DMS114 treated with DMSO at 0.1 percent for 48 hours (cell line): ENCODE measurements around the gene CTR9.
A peak's percentile ranks its signal among the peaks of the same experiment; 100 is the strongest.

Experiments
- DNase-seq: peaks from one replicate; lab custom pipeline; 2025; ENCODE audit not compliant: unreplicated experiment; lab: John Stamatoyannopoulos, UW

CTR9 gene

DNA sequence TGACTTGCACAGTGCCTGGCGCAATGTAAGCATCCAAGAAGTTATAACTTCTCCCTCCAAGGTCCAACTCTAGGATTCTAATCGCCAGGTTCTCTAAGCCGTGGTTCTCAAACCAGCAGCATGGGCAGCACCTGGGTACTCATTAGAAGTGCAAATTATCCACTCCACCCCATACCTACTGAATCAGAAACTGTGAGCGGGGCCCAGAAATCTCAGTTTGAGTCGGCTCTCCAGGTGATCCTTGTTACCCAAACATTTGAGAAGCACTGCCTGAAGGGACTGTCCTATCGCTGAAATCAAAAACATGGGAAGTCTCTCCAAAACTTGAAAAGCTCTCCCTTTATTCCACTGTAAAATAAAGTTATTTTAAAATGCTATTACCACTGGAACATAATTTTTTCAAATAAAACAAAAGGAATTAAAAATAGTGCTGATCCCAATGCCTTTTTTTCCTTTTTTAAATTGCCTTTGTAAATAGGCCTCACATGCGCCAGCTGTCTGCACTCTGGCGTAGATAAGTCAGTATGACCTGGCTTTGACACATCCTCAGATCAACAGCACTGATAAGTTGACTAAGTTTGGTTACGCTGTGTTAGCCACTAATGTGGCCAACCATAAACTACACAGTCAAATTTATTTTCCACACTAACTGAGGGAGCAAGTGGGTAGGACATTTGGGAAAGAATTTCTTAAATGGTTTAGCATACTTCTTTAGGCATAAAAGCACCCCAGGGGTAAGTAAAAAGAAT, 8.4 kb upstream of the CTR9 start:
- no peak for DNase-seq

DNA sequence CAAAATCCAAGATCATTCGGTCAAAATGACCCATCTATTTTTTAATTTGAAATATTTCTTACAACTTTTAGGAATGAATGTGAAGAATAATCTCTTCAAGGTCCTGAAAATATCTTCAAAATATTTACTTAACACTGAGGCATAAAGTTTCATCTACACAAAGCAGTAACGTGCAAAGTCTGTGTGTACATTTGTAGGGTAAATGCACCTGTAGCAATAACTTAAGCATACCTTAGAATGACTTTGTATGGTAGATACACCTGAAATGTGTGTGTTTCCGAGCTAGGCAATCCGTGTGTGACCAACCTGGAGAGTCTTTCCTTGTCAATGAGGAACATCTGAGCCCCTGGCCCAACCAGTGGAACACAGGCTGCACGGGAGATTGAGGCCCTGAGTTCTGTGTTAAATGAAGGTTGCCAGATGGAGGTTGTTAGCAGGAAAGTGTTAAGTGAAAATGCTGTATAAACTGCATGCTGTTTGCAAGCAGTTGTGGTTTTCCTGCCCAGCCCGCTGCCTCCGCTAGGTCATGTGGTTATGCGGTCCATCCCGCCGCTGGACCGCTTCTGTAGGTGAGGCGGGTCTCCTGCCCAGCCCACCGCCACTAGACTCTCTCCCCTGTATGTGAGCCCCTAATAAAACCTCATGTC, 7.6 kb upstream of the CTR9 start:
- DNase-seq = no peak

DNA sequence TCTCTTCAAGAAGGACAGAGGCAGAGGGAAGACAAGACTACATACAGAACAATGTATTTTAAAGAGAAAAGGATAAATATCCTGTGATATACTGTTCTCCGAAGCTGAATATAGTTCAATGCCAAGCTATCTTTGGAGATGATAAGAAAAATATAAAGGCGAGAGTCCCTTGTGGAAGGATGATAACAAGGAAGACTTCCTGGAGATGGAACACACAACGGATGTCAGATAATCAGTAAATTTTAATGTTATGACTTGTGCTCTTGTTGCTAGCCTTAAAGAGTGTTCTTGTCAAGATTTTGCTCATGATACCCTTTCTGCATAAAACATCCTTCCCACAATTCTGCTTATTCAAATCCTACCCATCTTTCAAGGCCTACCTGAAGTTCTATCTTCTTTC, 6.8 kb upstream of the CTR9 start:
- no peak for DNase-seq

DNA sequence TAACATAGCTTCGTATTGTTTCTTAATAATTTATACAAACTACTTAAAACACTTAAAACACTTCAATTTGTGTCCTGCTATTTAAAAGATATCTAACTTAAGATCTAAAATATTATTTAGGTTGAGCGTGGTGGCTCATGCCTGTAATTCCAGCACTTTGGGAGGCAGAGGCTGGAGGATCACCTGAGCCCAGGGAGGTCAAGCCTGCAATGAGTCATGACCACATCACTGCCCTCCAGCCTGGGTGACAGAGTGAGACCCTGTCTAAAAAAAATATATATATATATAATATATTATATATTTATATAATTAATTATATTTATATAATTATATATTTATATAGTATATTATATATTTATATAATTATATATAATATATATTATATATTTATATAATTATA, 4.2 kb upstream of the CTR9 start:
- DNase-seq = no peak

DNA sequence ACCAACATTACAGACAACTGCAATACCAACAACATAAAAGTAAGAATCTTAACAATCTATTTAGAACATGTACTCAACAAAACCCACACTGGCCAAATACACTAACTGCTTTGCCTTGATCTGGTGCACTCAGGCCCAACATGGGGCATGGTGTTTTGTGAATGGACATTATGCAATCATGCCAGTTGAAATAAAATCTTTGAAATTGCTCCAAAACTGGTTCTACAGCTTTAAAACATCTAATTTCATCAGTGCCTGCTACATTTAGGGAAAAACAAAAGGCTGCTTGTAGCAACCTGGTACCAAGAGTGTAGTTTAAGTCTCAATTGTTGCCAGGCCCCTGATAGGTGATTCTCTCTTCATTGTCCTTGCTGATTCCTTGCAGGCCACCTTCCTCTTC, 3.3 kb upstream of the CTR9 start:
- no peak for DNase-seq

DNA sequence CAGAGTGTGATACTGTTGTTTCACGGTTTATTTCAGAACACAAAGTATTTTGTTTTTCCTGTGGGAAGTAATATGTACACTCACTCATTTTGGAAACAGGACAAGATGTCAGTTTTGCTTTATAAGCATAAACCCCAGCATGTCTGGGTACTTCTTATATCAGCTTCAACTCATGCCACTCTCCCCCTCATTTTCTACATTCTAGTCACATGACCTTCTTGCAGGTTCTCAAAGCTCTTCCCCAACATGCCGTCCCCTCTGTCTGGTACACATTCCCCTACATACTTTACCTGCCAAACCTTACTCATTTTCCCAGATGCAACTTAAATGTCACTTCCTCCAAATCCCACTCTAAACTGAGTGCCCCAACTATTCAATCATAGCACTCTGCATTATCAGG, 1.6 kb upstream of the CTR9 start:
- DNase-seq = no peak

DNA sequence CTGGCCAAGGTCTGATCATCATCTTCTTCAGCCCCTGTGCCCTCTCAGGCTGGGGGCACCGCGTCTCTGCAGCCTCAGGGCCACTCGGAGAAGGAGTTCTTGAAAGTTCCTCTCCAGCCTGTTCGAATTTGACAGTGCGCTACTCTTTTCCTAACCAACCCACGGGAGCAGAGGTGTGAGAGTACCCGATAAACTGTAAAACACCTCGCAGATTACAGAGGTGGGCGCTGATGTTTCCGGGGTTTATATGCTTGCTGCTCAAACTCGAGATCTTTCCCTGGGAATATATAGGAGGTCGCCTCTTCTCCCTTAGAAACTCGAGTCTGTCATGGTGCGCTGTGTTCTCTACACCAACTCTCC, 515 bp downstream of the CTR9 start:
- DNase-seq = no peak

DNA sequence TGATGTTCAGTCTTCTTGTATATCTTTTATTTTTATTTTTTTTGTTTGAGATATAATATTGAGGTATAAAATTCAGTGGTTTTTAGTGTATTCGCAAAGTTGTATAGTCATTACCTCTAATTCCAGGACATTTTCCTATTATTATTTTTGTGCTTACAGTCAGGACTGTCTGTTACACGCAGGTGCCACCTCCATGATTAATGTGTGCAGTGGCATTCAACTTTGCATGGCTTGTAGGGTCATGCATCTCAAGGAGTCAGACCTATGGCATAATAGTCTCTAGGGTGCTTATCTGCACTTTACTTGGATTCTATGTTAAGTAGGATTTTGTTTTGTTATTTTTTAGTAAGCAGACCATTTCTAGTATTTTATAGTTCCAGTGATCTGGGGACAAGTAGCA, 1.0 kb downstream of the CTR9 start:
- no peak for DNase-seq

DNA sequence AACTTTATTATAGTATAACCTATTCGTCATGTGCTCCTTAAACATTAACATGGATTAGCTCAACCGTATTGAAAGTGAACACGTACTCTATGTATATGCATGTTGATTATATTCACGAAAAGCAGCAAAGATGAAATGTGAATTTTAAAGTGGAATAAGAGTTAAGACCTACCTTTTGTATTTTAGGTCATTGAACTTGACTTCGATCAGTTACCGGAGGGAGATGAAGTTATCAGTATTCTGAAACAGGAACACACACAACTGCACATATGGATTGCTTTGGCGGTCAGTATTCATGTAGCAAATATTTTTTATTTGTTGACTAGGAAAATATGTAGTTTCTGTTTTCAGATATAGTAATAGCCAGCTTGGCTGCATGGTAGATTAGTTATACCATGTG, 1.4 kb downstream of the CTR9 start:
- no peak for DNase-seq

DNA sequence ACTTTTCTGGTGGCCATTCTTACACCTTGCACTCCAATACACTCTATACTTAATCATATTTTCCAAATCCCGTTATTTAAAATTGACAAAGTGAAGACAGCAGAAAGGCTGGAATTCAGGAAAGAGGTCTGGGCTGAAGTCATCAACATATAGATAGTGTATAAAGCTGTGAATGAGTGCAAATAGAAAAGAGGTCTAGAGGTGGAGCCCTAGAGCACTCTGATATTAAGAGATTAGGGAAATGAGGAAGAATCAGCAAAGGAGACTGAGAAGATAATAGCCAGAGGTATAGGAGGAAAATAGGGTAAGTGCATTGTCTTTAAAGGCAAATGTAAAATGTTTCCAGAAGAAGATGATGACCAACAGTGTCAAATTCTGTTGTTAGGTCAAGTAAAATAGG, 7.9 kb downstream of the CTR9 start:
- DNase-seq = no peak

DNA sequence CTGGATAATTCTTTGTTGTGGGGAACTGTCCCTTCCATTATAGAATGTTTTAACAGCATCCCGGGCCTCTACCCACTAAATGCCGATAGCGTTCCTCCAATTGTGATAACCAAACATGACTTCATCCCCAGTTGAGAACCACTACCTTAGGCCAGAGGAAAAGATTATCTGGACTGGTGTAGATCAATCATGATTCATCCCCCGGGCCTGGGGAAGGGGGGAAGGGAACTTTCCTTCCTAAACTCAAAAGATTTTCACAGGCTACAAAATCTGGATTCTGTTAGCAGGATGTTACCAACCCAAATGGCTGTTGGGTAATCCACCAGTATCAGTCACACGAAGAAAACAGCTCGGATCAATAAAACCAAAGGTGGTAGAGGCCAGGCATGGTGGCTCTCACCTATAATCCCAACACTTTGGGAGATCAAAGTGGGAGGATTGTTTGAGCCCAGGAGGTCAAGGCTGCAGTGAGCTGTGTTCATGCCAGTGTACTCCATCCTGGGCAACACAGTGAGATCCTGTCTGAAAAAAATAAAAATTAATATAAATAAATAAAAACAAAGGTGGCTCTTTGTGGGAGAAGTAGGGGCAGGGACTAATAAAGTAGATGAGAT, 10.1 kb downstream of the CTR9 start:
- DNase-seq = no peak

DNA sequence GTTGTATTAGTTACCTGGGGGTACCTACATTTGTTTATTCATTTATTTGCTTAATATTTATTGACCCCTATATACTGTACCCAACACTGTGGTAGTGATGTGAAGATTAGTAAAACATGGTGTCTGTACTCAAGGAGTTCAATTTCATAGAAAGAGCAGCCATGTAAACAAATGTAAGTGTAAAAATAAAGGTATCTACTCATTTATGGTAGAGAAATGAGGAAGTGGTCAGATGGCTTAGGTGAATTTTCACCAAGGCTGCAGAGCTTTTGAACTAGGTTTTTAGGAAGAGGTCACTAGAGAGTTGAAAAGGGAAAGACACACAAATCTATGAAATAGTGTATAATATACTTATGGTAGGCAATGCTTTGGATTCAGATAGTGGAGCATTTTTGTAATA, 11.1 kb downstream of the CTR9 start:
- no peak for DNase-seq

DNA sequence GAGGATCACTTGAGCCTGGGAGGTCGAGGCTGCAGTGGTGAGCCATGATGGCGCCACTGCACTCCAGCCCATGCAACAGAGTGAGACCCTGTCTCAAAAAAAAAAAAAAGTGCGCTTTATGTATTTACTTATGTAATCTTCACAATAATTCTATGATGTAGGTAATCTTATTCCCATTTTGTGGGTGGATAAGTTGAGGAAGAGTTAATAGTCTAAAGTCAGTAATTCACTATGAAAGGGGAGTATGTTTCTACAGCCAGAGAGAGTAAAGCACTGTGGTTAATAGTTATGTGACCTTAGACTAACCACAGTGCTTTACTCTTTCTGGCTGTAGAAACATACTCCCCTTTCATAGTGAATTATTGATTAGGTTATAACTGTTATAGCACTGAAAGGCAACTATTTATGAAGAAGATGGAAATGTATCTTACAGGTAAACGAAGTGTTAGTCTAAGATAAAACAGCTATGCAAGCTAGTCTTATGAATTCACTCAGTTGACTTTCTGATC, 11.9 kb downstream of the CTR9 start:
- no peak for DNase-seq

DNA sequence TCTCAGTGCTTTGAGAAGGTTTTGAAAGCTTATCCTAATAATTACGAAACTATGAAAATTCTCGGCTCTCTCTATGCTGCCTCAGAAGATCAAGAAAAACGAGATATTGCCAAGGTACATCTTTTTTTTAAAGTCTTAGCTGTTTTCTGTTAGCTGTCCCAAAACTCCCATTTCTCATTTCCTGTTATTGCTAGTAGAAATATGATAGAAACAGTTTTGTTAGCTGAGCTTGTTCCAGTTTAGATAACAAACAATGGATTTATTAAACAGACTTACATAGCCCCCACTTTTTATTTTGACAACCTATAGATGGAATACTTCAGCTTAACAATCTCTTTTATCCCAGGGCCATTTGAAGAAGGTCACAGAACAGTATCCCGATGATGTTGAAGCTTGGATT, 12.7 kb downstream of the CTR9 start:
- DNase-seq = no peak

DNA sequence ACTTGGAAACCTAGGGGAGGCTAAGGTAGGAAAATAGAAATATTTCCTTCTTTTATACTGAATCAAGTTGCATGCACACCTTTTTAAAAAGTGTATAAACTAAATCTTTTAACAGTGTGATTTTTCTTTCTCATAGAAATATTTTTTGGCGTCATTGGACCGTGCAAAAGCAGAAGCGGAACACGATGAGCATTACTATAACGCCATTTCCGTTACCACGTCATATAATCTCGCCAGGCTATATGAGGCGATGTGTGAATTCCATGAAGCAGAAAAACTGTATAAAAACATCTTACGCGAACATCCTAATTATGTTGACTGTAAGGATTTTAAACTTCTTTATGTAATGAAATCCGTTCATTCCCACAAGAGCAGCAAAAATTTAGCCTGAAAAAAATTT, 13.4 kb downstream of the CTR9 start:
- DNase-seq = no peak

DNA sequence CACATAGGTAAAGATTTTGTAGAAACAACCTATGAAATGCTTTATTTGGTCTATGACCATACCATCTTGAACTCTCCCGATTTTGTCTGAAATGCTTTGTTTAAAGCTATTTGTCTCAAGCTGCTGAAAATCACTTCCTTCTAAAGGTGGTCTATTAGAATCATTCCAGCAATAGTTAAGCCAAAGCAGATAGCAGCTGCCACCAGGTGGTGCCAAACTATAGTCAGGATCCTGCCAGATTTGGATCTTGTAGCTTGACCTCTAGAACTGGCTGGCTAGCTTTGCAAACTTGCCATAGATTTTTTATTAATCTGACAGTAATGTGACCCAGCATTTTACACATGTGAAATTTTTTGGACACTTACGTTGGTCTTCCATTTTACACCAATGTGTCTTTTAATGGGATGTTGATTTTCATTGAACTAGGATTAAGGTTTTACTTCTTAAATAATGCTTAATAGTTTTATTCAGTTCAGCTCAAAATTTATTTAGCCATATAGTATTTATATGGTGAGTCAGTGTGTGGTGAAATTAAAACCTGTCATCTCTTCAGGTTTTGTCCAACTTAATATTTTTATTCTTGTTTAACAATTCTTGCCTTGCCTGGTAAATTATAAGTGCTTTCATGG, 19.7 kb downstream of the CTR9 start:
- DNase-seq = peak; percentile 14

DNA sequence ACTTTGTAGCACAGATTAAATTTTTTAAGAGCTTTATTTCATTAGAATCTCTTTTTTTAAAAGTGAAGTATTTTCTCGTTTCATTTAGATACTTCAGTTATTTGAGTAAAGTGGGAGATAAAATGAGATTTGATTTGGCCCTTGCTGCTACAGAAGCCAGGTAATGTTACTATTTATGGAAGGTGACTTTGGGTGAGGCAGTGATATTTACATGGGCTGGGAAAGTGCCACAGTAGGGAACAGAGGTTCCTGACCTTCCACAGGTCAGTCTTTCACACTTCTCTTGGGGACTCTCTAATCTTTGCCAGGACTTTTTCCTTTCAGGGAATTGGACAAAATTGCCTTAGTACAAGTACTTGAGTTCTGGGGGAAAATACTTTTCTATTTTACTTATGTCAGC, 20.4 kb downstream of the CTR9 start:
- DNase-seq = no peak

DNA sequence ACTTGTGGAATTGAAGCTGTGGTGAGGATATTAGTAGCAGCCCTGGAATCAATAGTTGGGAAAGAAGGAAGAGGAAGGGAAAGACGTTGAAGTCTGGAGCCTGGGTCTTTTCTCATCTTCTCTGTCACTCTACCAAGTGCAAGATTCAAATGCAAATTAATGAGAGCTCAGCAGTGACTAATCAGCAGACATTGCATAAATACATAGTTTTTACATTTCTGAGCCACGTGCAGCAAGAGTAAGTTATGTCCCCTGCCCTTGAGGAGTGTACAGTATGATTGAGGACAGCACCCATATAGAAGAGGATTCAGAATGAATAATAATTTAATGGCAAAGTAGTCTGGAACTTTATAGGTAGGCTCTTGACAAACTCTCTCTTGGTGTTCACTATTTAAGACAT, 23.8 kb downstream of the CTR9 start:
- no peak for DNase-seq

DNA sequence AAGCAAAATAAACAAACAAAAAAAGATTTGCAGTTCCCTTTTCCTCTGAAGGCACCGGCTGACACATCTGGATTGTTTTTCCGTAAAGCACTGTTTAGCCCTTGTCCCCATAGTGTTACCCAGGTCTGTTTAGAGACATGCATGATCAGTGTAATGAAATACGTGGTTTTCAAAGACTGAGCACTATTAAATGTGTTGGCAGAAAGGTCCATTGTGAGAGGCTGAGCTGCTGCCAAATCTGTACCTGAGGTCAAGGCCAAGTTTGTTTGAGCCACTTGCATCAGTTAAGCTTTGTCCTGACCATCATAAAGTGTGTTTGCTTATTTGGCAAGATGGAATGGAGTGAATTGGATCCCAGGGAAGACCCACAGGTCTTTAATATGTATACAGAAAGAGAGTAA, 26.3 kb downstream of the CTR9 start:
- DNase-seq = no peak

DNA sequence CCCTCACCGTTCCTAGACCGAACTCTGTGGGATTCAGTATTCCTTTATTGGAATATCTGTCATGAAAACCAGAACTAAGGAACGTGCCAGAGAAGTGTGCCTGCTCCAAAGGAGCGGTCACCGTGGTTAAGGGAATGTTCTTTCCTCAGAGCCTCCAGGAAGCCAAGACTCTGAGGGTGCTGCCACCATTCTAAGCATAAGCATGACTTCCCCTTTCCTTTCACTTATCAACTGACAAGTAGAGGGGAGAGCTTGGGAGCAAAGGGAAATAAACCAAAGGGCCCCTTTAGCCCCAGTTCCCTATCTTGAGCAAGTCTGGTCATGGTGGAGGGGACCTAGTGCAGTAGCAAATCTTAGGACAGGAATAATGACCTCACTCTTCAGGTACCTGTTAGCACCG, 26.8 kb downstream of the CTR9 start:
- DNase-seq = no peak

DNA sequence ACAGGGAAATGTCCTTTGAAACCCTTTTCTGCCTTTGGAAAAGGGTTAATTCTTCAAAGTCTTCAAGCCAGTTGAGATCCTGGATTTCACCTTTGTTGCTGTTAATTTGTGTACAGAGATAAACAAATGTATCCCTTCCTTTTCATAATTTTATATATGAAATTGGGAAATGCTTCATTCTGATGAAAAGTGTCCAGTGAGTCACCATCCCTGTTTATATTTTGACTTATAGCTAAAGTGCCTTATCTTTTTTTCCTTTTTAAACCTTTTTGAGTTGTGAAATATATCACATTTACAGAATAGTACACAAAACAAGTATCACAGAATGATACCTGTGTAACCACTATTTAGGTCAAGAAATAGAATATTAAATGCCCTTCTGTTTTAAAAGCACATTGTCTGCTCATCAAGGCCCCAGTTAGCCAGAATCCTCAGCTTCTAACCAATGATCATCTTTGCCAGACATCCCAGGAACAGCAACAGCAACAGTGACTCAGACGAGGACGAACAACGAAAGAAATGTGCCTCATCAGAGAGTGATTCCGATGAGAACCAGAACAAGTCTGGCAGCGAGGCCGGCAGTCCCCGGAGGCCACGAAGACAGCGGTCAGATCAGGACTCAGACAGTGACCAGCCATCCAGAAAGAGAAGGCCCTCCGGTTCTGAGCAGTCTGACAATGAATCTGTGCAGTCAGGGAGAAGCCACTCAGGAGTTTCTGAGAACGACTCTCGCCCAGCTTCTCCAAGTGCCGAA, 27.3 kb downstream of the CTR9 start:
- DNase-seq = no peak
